Glutamatergic neuron (in vitro differentiated cells): ENCODE measurements around the gene SSC4D. TPM values are rescaled to one million over a fixed set of nuclear protein-coding genes. Genes with fewer than 3 reads are reported as not detected.

Experiments
- DNase-seq: peaks from one replicate; pipeline ENCODE4 v3.0.0; 2022
- H3K27ac Mint-ChIP-seq: one replicate; pipeline ENCODE4 v1.8.0; 2020; ENCODE audit warnings: mild to moderate bottlenecking, mixed read lengths, inconsistent platforms; ENCODE audit not compliant: unreplicated experiment
- H3K27me3 Mint-ChIP-seq: one replicate; pipeline ENCODE4 v1.8.0; 2020; ENCODE audit warnings: mild to moderate bottlenecking, moderate library complexity, mixed read lengths, inconsistent platforms; ENCODE audit not compliant: unreplicated experiment
- H3K36me3 Mint-ChIP-seq: one replicate; pipeline ENCODE4 v1.8.0; 2020; ENCODE audit warnings: mild to moderate bottlenecking, mixed read lengths, inconsistent platforms; ENCODE audit not compliant: unreplicated experiment
- H3K4me1 Mint-ChIP-seq: one replicate; pipeline ENCODE4 v1.8.0; 2020; ENCODE audit warnings: mild to moderate bottlenecking, low read depth, mixed read lengths, inconsistent platforms; ENCODE audit not compliant: unreplicated experiment
- H3K4me3 Mint-ChIP-seq: one replicate; pipeline ENCODE4 v1.8.0; 2020; ENCODE audit warnings: mild to moderate bottlenecking, mixed read lengths, inconsistent platforms; ENCODE audit not compliant: unreplicated experiment
- H3K9me3 Mint-ChIP-seq: one replicate; pipeline ENCODE4 v1.8.0; 2020; ENCODE audit warnings: mild to moderate bottlenecking, moderate library complexity, mixed read lengths, inconsistent platforms; ENCODE audit not compliant: unreplicated experiment
- CTCF ChIP-seq: fragments of 200-600 bp; sonication (generic); IDR thresholded peaks from one replicate; pipeline ENCODE4 v1.5.0; 2021; ENCODE audit not compliant: partially characterized antibody, unreplicated experiment
- total RNA-seq: library from RNA; stranded (reverse); fragmentation: NEBNext Ultra II Directional; extraction: Animal tissue kit (Norgen Biotek cat#: 25700); gene quantifications from one replicate; pipeline ENCODE4 v1.2.1, GENCODE V29; 2021; ENCODE audit not compliant: unreplicated experiment

Gene SSC4D
- total RNA-seq, 1 donor from 2014 or later: 6.1 TPM

- H3K4me1 Mint-ChIP-seq: peaks cover 37% of the 10 kb centered on the region
- H3K36me3 Mint-ChIP-seq: peaks cover 28% of the 10 kb centered on the region
Observed at GRCh38 chr7:76353744-76354143, 55.8 kb downstream of the SSC4D start.

DNA sequence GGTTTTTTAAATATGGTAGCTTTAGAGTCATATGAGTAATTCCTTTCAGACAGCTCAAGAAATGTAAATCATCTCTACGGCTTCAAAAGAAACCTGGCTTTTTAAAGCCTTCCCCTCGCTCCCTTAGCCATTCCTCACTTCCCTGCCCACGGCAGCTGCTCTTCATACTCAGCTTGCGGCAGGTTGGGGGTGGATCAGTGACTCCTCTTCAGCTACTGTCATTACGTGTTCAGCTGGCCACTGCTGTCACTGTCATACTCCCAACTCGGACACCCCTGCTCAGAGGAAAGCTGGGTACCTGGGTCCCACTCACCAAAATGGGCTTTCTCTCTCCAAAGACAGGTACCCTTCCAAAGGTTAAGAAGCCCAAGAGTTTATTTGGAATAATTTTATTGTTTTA, 57.3 kb downstream of the SSC4D start:
- Mint-ChIP-seq H3K4me1 (peaks cover 44% of the 10 kb centered on the region), H3K9me3 (peaks cover 17% of the 10 kb centered on the region), H3K27me3 (peaks cover 5% of the 10 kb centered on the region), H3K4me3 (peak overlapping the region; percentile 74), H3K27ac (peak overlapping the region; percentile 75), H3K36me3 (peaks cover 21% of the 10 kb centered on the region)
- DNase-seq: no peak
- no peak for TF ChIP-seq CTCF

More at GRCh38 chr7:76353744-76354143, 55.8 kb downstream of the SSC4D start:
- Mint-ChIP-seq H3K27me3 (peaks cover 14% of the 10 kb centered on the region), H3K4me3 (peak overlapping the region; percentile 87), H3K27ac (no peak overlapping the region), H3K9me3 (peaks cover 23% of the 10 kb centered on the region)
- no peak for DNase-seq
- TF ChIP-seq CTCF: no peak

- H3K27ac Mint-ChIP-seq: peak overlapping the region; percentile 75
Observed at GRCh38 chr7:76351372-76351771, 58.1 kb downstream of the SSC4D start.

DNA sequence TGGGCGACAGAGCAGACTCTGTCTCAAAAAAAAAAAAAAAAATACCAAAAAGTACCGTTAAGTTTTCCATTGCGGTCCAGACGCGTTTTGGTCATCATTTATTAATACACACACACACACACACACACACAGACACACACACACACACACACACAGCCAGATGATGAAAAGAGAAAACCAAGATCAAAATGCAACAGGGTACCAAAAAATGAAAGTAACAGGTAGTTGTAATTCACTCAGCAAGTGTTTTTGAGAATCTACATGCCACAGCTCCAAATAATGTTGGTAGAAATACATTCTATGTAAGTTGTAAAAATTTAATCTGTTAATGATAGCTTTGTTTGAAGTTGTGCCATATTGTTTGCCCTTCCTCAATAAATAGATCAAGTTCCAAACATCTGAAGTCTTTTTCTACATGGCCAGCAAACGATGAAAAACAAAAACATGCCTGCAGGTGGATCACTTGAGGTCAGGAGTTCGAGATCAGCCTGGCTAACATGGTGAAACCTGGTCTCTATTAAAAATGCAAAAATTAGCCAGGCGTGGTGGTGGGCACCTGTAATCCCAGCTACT, 60.1 kb downstream of the SSC4D start:
- Mint-ChIP-seq H3K27ac (peak overlapping the region; percentile 59), H3K36me3 (peaks cover 35% of the 10 kb centered on the region), H3K4me1 (peaks cover 49% of the 10 kb centered on the region), H3K9me3 (peaks cover 18% of the 10 kb centered on the region), H3K27me3 (peaks cover 12% of the 10 kb centered on the region), H3K4me3 (peak overlapping the region; percentile 8)
- no peak for DNase-seq
- TF ChIP-seq CTCF: no peak

More at GRCh38 chr7:76351372-76351771, 58.1 kb downstream of the SSC4D start:
- DNase-seq: no peak
- peaks cover 20% of the 10 kb centered on the region for H3K9me3 Mint-ChIP-seq
- H3K27me3 Mint-ChIP-seq: peaks cover 10% of the 10 kb centered on the region
- peak overlapping the region; percentile 74 for H3K4me3 Mint-ChIP-seq
- H3K4me1 Mint-ChIP-seq: peaks cover 50% of the 10 kb centered on the region
- H3K36me3 Mint-ChIP-seq: peaks cover 28% of the 10 kb centered on the region
- no peak for TF ChIP-seq CTCF

- Mint-ChIP-seq H3K9me3 (peaks cover 24% of the 10 kb centered on the region), H3K4me3 (peak overlapping the region; percentile 44), H3K27ac (peak overlapping the region; percentile 35), H3K36me3 (peaks cover 40% of the 10 kb centered on the region), H3K27me3 (peaks cover 14% of the 10 kb centered on the region), H3K4me1 (peaks cover 51% of the 10 kb centered on the region)
- no peak for DNase-seq
- no peak for TF ChIP-seq CTCF
Observed at GRCh38 chr7:76347710-76348109, 61.8 kb downstream of the SSC4D start.
